HepG2 (cell line): Measurements from ENCODE around the gene AGAP1. TPM values are rescaled to one million over a fixed set of nuclear protein-coding genes. Genes with fewer than 3 reads are reported as not detected.

ENCODE experiments used
- ATAC-seq: fragments of 200-7000 bp; cut with Tn5 transposase; 3 replicates; pipeline ENCODE4 v1.9.1; 2020; ENCODE audit warnings: mild to moderate bottlenecking, moderate library complexity
- BruUV-seq: library from RNA; stranded (reverse); fragments of 400-500 nt; replicated peaks from 2 replicates; lab custom pipeline; 2021; lab: Mats Ljungman, UMichigan
- CTCF ChIA-PET: fragments of 300-600 bp; formaldehyde crosslinking; extraction: SDS; loops from one replicate; lab custom pipeline; 2021; ENCODE audit warnings: low total read pairs, inconsistent platforms, low intra/inter-chr PET ratio; lab: Yijun Ruan, JAX
- POLR2A ChIA-PET: fragments of 350-600 bp; sonication (Branson Sonifier 250); formaldehyde crosslinking; loops from one replicate; lab custom pipeline; 2020; ENCODE audit warnings: antibody characterized with exemption, inconsistent platforms; lab: Yijun Ruan, JAX
- DNase-seq: peaks from one replicate; pipeline ENCODE4 v3.0.0-alpha.2; 2015; ENCODE audit warnings: low spot score
- FAIRE-seq: peaks from 3 replicates; lab custom pipeline; 2011; peaks lifted over from hg19 to GRCh38; lab: Jason Lieb, UNC
- H2AFZ ChIP-seq: one replicate; pipeline ENCODE4 v1.6.1; 2011; ENCODE audit warnings: low read length, inconsistent platforms
- H3K27ac ChIP-seq: fragments of 300-600 bp; 3 replicates; pipeline ENCODE4 v1.8.0; 2011; ENCODE audit warnings: mixed run types, mild to moderate bottlenecking, mixed read lengths, low read length, inconsistent platforms; ENCODE audit not compliant: insufficient read depth; ENCODE audit errors: extremely low read length
- H3K27me3 ChIP-seq, 2 experiments: fragments of 200-600 bp in 1 of 2; 2 replicates in 1 of 2; 3 replicates in 1 of 2; pipeline versions ENCODE4 v1.6.0 to v1.8.0; 2011; ENCODE audit warnings: low read length in 2 of 2, mild to moderate bottlenecking in 2 of 2, moderate library complexity in 2 of 2, inconsistent platforms in 1 of 2; ENCODE audit not compliant: insufficient read depth in 2 of 2, control insufficient read depth in 1 of 2
- H3K36me3 ChIP-seq, 2 experiments: fragments of 200-600 bp in 1 of 2; replicated peaks in 1 of 2; 2 replicates in 1 of 2; 3 replicates in 1 of 2; pipeline versions ENCODE4 v1.5.1 to v1.8.0; 2011; ENCODE audit warnings: low read length in 2 of 2, inconsistent platforms in 1 of 2; ENCODE audit not compliant: insufficient read depth in 2 of 2, control insufficient read depth in 1 of 2
- H3K4me1 ChIP-seq: 2 replicates; pipeline ENCODE4 v1.5.1; 2012; ENCODE audit warnings: low read length, inconsistent platforms; ENCODE audit not compliant: insufficient read depth
- H3K4me2 ChIP-seq: 2 replicates; pipeline ENCODE4 v1.6.0; 2011; ENCODE audit warnings: low read depth, low read length, inconsistent platforms
- H3K4me3 ChIP-seq, 3 experiments: fragments of 200-600 bp in 1 of 3; sonication (generic), shearing (Covaris generic) in 1 of 3; replicated peaks in 1 of 3; 2 replicates each; pipeline ENCODE4 v1.5.1; 2011 to 2016; ENCODE audit warnings: low read length in 3 of 3, inconsistent platforms in 2 of 3, low read depth in 2 of 3, mild to moderate bottlenecking in 2 of 3, control low read depth in 1 of 3, mixed read lengths in 1 of 3; ENCODE audit not compliant: insufficient read depth in 1 of 3
- H3K79me2 ChIP-seq: one replicate; pipeline ENCODE4 v1.6.1; 2011; ENCODE audit warnings: low read length, inconsistent platforms; ENCODE audit not compliant: insufficient read depth
- H3K9ac ChIP-seq: 2 replicates; pipeline ENCODE4 v1.6.0; 2011; ENCODE audit warnings: mild to moderate bottlenecking, low read depth, low read length, inconsistent platforms; ENCODE audit not compliant: insufficient read depth
- H3K9me3 ChIP-seq: 2 replicates; pipeline ENCODE4 v1.5.1; 2012; ENCODE audit warnings: mild to moderate bottlenecking, low read length
- H4K20me1 ChIP-seq: 2 replicates; pipeline ENCODE4 v1.6.0; 2011; ENCODE audit warnings: inconsistent platforms, mild to moderate bottlenecking, low read length, moderate library complexity; ENCODE audit not compliant: insufficient read depth
- LCORL ChIP-seq, 2 experiments: fragments of 450-650 bp in 1 of 2; sonication (generic) in 1 of 2; formaldehyde crosslinking in 1 of 2; IDR thresholded peaks; 2 replicates each; pipeline versions ENCODE4 v1.5.0 to v1.6.1; 2017 to 2020; ENCODE audit warnings: antibody characterized with exemption in 1 of 2, missing genetic modification reagents in 1 of 2
- ZNF143 ChIP-seq: sonication (generic); formaldehyde crosslinking; IDR thresholded peaks from 2 replicates; pipeline ENCODE4 v1.4.0; 2020; ENCODE audit warnings: missing genetic modification reagents
- ZNF180 ChIP-seq: sonication (generic); formaldehyde crosslinking; IDR thresholded peaks from 2 replicates; pipeline ENCODE4 v1.4.0; 2020; ENCODE audit warnings: low read depth, missing genetic modification reagents, borderline replicate concordance
- ZNF775 ChIP-seq: sonication (generic); formaldehyde crosslinking; IDR thresholded peaks from 2 replicates; pipeline ENCODE4 v1.4.0; 2020; ENCODE audit warnings: missing genetic modification reagents, mild to moderate bottlenecking, moderate library complexity, borderline replicate concordance
- WGBS: methylation state at CpG from one replicate; pipeline ENCODE4 v1.1.6; 2017; ENCODE audit warnings: low lambda C conversion rate; 5-methylcytosine and 5-hydroxymethylcytosine counted together
- in situ Hi-C: cut with HindIII; loops from 2 replicates; pipeline ENCODE4 v1.10.0; 2017; ENCODE audit warnings: low pct_unique_long_range_greater_than_20kb; ENCODE audit not compliant: extremely low pct_ligation_motif_present
- intact Hi-C: fragments of 100-400 bp; cut with micrococcal nuclease; formaldehyde crosslinking; loops from one replicate; pipeline ENCODE4 v1.10.0; 2022; ENCODE audit not compliant: unreplicated experiment
- polyA plus RNA-seq, 8 experiments: library from polyadenylated mRNA; depleted of rRNA in 3 of 8; stranded (reverse) in 7 of 8; unstranded in 1 of 8; fragments of >200 nt; fragmentation: Illumina TruSeq in 4 of 8; extraction: Trizol in 4 of 8; gene quantifications; 2 replicates each; pipeline versions ENCODE4 v1.2.1 to v1.2.3, GENCODE V29; 2011 to 2016; ENCODE audit warnings: low read depth in 4 of 8, missing spikeins in 1 of 8, mixed read lengths in 1 of 8; ENCODE audit not compliant: insufficient read depth in 1 of 8
- total RNA-seq, 5 experiments: library from RNA; depleted of rRNA; stranded (reverse); fragments of >200 nt; fragmentation: Illumina TruSeq; extraction: Trizol; gene quantifications; 2 replicates each; pipeline ENCODE4 v1.2.3, GENCODE V29; 2016; ENCODE audit warnings: low read depth in 1 of 5
- TF ChIP-seq, protein P1 (sequence below): sonication (generic); formaldehyde crosslinking; IDR thresholded peaks from 2 replicates; pipeline ENCODE4 v1.4.0; 2020; ENCODE audit warnings: missing genetic modification reagents, borderline replicate concordance
- TF ChIP-seq, protein P2 (sequence below): sonication (generic); formaldehyde crosslinking; IDR thresholded peaks from 2 replicates; pipeline ENCODE4 v1.5.1; 2020; ENCODE audit warnings: mild to moderate bottlenecking, missing genetic modification reagents, moderate library complexity
- TF ChIP-seq, protein P3 (sequence below): sonication (generic); formaldehyde crosslinking; IDR thresholded peaks from 2 replicates; pipeline ENCODE4 v1.4.0; 2020; ENCODE audit warnings: missing genetic modification reagents

AGAP1 gene
- total and polyA plus RNA-seq, 2 of the 13 experiments (the other 11 are each of a cell fraction or from before 2014, with no cell fraction given), result 21.2 to 32.7 TPM

DNA sequence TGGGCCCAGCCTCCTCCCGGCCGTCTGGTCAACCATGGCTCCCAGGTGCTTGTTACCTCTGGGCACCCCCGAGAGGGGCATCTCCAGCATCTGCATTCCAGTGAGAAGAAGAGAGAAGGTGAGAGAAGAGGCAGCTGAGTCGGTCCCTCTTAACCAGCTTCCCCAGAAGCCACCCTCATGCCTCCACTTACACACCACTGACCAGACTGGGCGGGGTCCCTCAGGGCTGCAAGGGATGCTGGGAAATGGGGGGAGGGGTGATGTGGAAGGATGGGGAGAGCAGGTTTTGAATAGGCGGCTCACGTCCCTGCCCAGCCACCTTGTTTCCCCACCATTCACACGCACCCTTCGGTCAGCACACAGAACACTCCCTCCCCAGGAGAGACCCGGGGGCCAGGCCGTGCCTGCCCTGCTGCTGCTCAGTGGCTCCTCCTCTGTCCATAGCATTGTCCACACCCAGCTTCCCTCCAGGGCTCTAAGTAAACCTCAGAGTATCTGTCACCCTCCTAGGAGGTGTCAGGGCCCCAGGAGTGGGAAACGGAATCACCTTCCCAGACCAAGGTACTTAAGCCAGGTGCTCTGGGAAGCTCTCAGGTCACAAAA lies 639.7 kb downstream of the AGAP1 start:
- Histone ChIP-seq H2AFZ (no peak overlapping the region), H3K36me3 (no peaks in the 10 kb centered on the region), H3K4me1 (no peaks in the 10 kb centered on the region), H3K27me3 (no peaks in the 10 kb centered on the region), H3K79me2 (no peaks in the 10 kb centered on the region), H3K4me3 (no peak overlapping the region), H3K9me3 (no peaks in the 10 kb centered on the region), H3K27ac (no peak overlapping the region), H3K4me2 (no peak overlapping the region), H4K20me1 (no peaks in the 10 kb centered on the region; the same call in 1 of the 2 replicates), H3K9ac (no peak overlapping the region)
- BruUV-seq, result no TSS peak
- peak; percentile 60 for ATAC-seq
- in situ Hi-C loops (no loop called here), intact Hi-C loops (no loop called here)
- POLR2A ChIA-PET, result no interaction called here
- 82% methylated on average over 12 of the region's 12 CpGs for WGBS
- DNase-seq, result no peak
- FAIRE-seq, result no peak
- TF ChIP-seq LCORL (IDR thresholded peaks at IDR 0.05), result no peak
- no peak for TF ChIP-seq LCORL (CRISPR knock-in tag; IDR thresholded peaks at IDR 0.05)
- TF ChIP-seq, protein P1, sequence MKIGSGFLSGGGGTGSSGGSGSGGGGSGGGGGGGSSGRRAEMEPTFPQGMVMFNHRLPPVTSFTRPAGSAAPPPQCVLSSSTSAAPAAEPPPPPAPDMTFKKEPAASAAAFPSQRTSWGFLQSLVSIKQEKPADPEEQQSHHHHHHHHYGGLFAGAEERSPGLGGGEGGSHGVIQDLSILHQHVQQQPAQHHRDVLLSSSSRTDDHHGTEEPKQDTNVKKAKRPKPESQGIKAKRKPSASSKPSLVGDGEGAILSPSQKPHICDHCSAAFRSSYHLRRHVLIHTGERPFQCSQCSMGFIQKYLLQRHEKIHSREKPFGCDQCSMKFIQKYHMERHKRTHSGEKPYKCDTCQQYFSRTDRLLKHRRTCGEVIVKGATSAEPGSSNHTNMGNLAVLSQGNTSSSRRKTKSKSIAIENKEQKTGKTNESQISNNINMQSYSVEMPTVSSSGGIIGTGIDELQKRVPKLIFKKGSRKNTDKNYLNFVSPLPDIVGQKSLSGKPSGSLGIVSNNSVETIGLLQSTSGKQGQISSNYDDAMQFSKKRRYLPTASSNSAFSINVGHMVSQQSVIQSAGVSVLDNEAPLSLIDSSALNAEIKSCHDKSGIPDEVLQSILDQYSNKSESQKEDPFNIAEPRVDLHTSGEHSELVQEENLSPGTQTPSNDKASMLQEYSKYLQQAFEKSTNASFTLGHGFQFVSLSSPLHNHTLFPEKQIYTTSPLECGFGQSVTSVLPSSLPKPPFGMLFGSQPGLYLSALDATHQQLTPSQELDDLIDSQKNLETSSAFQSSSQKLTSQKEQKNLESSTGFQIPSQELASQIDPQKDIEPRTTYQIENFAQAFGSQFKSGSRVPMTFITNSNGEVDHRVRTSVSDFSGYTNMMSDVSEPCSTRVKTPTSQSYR (CRISPR knock-in tag), result 0 out of 2 replicates have a peak, but pooled peaks have one; percentile 23
- no peak for TF ChIP-seq ZNF180 (CRISPR knock-in tag)
- peak; percentile 42; the same call in 1 of the 2 replicates for TF ChIP-seq ZNF143 (CRISPR knock-in tag)
- TF ChIP-seq, protein P2, sequence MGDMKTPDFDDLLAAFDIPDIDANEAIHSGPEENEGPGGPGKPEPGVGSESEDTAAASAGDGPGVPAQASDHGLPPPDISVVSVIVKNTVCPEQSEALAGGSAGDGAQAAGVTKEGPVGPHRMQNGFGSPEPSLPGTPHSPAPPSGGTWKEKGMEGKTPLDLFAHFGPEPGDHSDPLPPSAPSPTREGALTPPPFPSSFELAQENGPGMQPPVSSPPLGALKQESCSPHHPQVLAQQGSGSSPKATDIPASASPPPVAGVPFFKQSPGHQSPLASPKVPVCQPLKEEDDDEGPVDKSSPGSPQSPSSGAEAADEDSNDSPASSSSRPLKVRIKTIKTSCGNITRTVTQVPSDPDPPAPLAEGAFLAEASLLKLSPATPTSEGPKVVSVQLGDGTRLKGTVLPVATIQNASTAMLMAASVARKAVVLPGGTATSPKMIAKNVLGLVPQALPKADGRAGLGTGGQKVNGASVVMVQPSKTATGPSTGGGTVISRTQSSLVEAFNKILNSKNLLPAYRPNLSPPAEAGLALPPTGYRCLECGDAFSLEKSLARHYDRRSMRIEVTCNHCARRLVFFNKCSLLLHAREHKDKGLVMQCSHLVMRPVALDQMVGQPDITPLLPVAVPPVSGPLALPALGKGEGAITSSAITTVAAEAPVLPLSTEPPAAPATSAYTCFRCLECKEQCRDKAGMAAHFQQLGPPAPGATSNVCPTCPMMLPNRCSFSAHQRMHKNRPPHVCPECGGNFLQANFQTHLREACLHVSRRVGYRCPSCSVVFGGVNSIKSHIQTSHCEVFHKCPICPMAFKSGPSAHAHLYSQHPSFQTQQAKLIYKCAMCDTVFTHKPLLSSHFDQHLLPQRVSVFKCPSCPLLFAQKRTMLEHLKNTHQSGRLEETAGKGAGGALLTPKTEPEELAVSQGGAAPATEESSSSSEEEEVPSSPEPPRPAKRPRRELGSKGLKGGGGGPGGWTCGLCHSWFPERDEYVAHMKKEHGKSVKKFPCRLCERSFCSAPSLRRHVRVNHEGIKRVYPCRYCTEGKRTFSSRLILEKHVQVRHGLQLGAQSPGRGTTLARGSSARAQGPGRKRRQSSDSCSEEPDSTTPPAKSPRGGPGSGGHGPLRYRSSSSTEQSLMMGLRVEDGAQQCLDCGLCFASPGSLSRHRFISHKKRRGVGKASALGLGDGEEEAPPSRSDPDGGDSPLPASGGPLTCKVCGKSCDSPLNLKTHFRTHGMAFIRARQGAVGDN, result peak; percentile 24; the same call in 1 of the 2 replicates
- TF ChIP-seq, protein P3, sequence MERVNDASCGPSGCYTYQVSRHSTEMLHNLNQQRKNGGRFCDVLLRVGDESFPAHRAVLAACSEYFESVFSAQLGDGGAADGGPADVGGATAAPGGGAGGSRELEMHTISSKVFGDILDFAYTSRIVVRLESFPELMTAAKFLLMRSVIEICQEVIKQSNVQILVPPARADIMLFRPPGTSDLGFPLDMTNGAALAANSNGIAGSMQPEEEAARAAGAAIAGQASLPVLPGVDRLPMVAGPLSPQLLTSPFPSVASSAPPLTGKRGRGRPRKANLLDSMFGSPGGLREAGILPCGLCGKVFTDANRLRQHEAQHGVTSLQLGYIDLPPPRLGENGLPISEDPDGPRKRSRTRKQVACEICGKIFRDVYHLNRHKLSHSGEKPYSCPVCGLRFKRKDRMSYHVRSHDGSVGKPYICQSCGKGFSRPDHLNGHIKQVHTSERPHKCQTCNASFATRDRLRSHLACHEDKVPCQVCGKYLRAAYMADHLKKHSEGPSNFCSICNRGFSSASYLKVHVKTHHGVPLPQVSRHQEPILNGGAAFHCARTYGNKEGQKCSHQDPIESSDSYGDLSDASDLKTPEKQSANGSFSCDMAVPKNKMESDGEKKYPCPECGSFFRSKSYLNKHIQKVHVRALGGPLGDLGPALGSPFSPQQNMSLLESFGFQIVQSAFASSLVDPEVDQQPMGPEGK, result 0 out of 2 replicates have a peak, but pooled peaks have one; percentile 17
- no peak for TF ChIP-seq ZNF775 (CRISPR knock-in tag)
- CTCF ChIA-PET, result no interaction called here
